SU-DHL-6 (cell line): ENCODE data around the gene PALM2AKAP2.

ENCODE experiments used
- EZH2phosphoT487 ChIP-seq: fragments of 200-600 bp; sonication (generic), shearing (Covaris generic); conservative IDR thresholded peaks from 2 replicates; pipeline ENCODE4 v1.6.1; 2018; ENCODE audit warnings: mild to moderate bottlenecking, antibody characterized with exemption, low read length, moderate library complexity, mixed read lengths
- TF ChIP-seq, protein P1 (sequence below): fragments of 200-600 bp; sonication (generic); IDR thresholded peaks from one replicate; pipeline ENCODE4 v1.5.1; 2017; ENCODE audit warnings: antibody characterized with exemption, mild to moderate bottlenecking, low read length, moderate library complexity; ENCODE audit not compliant: insufficient read depth, poor library complexity, severe bottlenecking

DNA sequence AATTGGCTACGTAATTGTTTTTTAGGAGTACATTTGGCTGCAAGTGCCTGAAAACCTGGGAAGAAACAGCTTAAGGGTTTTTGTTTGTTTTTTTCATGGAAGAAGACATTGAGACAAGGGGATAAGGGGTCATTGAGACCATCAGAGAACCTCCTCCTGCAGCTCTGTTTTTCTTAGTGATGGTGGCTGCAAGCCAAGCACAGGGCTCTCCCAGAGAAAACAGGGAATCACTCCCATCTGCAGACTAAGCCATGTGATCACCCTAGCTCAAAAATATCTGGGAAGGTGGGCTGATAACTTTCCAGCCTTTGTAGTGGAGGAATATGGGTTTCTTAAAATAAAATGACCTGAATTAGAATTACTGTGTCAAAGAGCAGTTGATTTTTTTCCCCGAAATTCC is 25.1 kb downstream of the PALM2AKAP2 start:
- TF ChIP-seq, protein P1, sequence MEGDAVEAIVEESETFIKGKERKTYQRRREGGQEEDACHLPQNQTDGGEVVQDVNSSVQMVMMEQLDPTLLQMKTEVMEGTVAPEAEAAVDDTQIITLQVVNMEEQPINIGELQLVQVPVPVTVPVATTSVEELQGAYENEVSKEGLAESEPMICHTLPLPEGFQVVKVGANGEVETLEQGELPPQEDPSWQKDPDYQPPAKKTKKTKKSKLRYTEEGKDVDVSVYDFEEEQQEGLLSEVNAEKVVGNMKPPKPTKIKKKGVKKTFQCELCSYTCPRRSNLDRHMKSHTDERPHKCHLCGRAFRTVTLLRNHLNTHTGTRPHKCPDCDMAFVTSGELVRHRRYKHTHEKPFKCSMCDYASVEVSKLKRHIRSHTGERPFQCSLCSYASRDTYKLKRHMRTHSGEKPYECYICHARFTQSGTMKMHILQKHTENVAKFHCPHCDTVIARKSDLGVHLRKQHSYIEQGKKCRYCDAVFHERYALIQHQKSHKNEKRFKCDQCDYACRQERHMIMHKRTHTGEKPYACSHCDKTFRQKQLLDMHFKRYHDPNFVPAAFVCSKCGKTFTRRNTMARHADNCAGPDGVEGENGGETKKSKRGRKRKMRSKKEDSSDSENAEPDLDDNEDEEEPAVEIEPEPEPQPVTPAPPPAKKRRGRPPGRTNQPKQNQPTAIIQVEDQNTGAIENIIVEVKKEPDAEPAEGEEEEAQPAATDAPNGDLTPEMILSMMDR: no peak
- TF ChIP-seq EZH2phosphoT487: no peak
